HG03135 (cell line): ENCODE data around the gene ZNF529.

Source experiments
- ATAC-seq: cut with Tn5 transposase; IDR thresholded peaks from one replicate; pipeline ENCODE4 v1.9.1; 2021; ENCODE audit warnings: mild to moderate bottlenecking, moderate library complexity; ENCODE audit not compliant: unreplicated experiment

The ZNF529 gene

GRCh38 chr19:36514012-36514612 is 59.0 kb downstream of the ZNF529 start:
- no peak for ATAC-seq

DNA sequence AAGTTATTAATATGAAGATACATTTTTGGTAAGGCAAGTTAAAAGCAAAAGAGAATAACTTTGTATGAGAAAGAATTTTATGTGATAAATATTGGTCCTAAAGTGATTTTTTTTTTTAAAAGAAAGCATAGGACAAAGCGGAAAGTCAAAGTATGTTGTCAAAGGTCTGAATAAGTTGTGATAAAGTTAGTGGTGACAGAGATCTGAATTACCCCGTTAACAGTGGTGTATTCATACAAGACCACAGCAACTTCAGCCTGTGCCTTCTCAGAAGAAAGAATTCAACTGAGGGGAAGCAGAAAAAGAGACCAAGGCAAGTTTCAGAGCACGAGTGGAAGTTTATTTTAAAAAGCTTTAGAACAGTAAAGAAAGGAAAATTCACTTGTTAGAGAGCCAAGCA is 64.8 kb downstream of the ZNF529 start:
- ATAC-seq, result no peak

DNA sequence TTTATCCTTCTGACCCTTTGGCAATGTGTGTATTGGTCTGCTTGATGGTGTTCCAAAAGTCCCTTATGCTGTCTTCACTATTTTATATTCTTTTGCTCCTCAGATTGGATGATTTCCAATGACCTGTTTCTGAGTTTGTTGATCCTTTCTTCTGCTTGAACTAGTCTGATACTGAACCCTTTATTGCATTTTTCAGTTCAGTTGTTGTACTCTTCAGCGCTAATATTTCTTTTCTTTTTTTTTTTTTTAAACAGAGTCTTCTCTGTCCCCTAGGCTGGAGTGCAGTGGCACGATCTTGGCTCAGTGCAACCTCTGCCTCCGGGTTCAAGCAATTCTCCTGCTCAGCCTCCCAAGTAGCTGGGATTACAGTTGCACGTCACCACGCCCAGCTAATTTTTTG is 71.1 kb downstream of the ZNF529 start:
- ATAC-seq, result no peak

- no peak for ATAC-seq
Observed at GRCh38 chr19:36497001-36497400, 76.1 kb downstream of the ZNF529 start.
